ENCODE data around the gene ANP32A. TPM values are rescaled to one million over a fixed set of nuclear protein-coding genes. Genes with fewer than 3 reads are reported as not detected.

The ANP32A gene
- total RNA-seq, 1 experiment from 2014 or later, result 232 TPM

- Mint-ChIP-seq H3K27me3 (ENCODE audit: low read depth) (no peaks in the 10 kb centered on the region), H3K9me3 (no peaks in the 10 kb centered on the region), H3K27ac (peak overlapping the region; percentile 99), H3K36me3 (peaks cover 4% of the 10 kb centered on the region; the same call in 1 of the 2 replicates), H3K4me3 (no peak overlapping the region), H3K4me1 (peaks cover 85% of the 10 kb centered on the region)
- CTCF ChIA-PET, result interaction anchor here (1.5 to 2.0 kb wide), 2 partner anchors 12 to 235 kb away, joined by 4 to 12 read pairs; no protein-coding TSS in a partner anchor
- no peak for ATAC-seq
- POLR2A ChIA-PET, result interaction anchor here (1.0 to 2.8 kb wide), 2 partner anchors 11 to 22 kb away, joined by 4 to 41 read pairs; partner anchors contain the start of gene ANP32A
- DNase-seq (ENCODE audit: low spot score), result no peak
- no peak for TF ChIP-seq HMGA2 (CRISPR knock-in tag; IDR thresholded peaks at IDR 0.05)
- TF ChIP-seq ZNF138 (CRISPR knock-in tag; conservative IDR thresholded peaks at IDR 0.05), result no peak
- TF ChIP-seq NR3C1 (CRISPR knock-in tag; conservative IDR thresholded peaks at IDR 0.05; ENCODE audit: low read depth), result no peak
- no peak for TF ChIP-seq ZNF671 (CRISPR knock-in tag; IDR thresholded peaks at IDR 0.05)
- no peak for TF ChIP-seq ATF1 (CRISPR knock-in tag; IDR thresholded peaks at IDR 0.05)
- TF ChIP-seq SP1 (CRISPR knock-in tag; conservative IDR thresholded peaks at IDR 0.05), result no peak
- no peak for TF ChIP-seq CDX4 (CRISPR knock-in tag; IDR thresholded peaks at IDR 0.05; ENCODE audit: borderline replicate concordance)
- no peak for TF ChIP-seq OVOL2 (CRISPR knock-in tag; IDR thresholded peaks at IDR 0.05; ENCODE audit: borderline replicate concordance)
- TF ChIP-seq NR1H2 (CRISPR knock-in tag; IDR thresholded peaks at IDR 0.05), result no peak
- no peak for TF ChIP-seq KAT7 (CRISPR knock-in tag; IDR thresholded peaks at IDR 0.05; ENCODE audit: borderline replicate concordance)
- no peak for TF ChIP-seq TEAD1 (CRISPR knock-in tag; IDR thresholded peaks at IDR 0.05)
- no peak for TF ChIP-seq ZNF219 (CRISPR knock-in tag; IDR thresholded peaks at IDR 0.05; ENCODE audit: borderline replicate concordance)
- no peak for TF ChIP-seq ZSCAN18 (CRISPR knock-in tag; IDR thresholded peaks at IDR 0.05)
- TF ChIP-seq USF2 (CRISPR knock-in tag; IDR thresholded peaks at IDR 0.05), result no peak
- TF ChIP-seq PRRX2 (CRISPR knock-in tag; IDR thresholded peaks at IDR 0.05), result no peak
These were observed 24.1 kb downstream of the ANP32A start for GRCh38 chr15:68796576-68796975.

GRCh38 chr15:68795298-68795848, 25.3 kb downstream of the ANP32A start:
- ChIA-PET POLR2A (interaction anchor here (0.7 to 2.8 kb wide), 5 partner anchors 12 to 69 kb away, joined by 3 to 41 read pairs (median 5); partner anchors contain the start of gene ANP32A), CTCF (interaction anchor here (1.1 to 5.6 kb wide), 15 partner anchors 9 to 257 kb away, joined by 3 to 36 read pairs (median 4); partner anchors contain the start of gene ANP32A)

More at GRCh38 chr15:68795298-68795848, 25.3 kb downstream of the ANP32A start:
- Mint-ChIP-seq H3K27me3 (ENCODE audit: low read depth) (no peaks in the 10 kb centered on the region), H3K4me3 (peak overlapping the region; percentile 40), H3K4me1 (peaks cover 90% of the 10 kb centered on the region), H3K9me3 (no peaks in the 10 kb centered on the region), H3K36me3 (peaks cover 4% of the 10 kb centered on the region; the same call in 1 of the 2 replicates), H3K27ac (peak overlapping the region; percentile 99)
- TF ChIP-seq USF2 (CRISPR knock-in tag; IDR thresholded peaks at IDR 0.05), result peak; percentile 48; the same call in 1 of the 2 replicates
- TF ChIP-seq RELA (CRISPR knock-in tag; IDR thresholded peaks at IDR 0.05; ENCODE audit: borderline replicate concordance), result no peak
- TF ChIP-seq ZBTB21 (CRISPR knock-in tag; IDR thresholded peaks at IDR 0.05; ENCODE audit: borderline replicate concordance), result peak; percentile 37; the same call in 1 of the 2 replicates
- TF ChIP-seq PRRX2 (CRISPR knock-in tag; IDR thresholded peaks at IDR 0.05), result no peak
- peak; percentile 52; the same call in 1 of the 2 replicates for TF ChIP-seq FOXK1 (CRISPR knock-in tag; IDR thresholded peaks at IDR 0.05)
- peak; percentile 30; the same call in 1 of the 2 replicates for TF ChIP-seq MAX (CRISPR knock-in tag; IDR thresholded peaks at IDR 0.05)
- TF ChIP-seq CBFB (CRISPR knock-in tag; IDR thresholded peaks at IDR 0.05; ENCODE audit: low read depth), result no peak
- no peak for TF ChIP-seq E2F4 (CRISPR knock-in tag; IDR thresholded peaks at IDR 0.05; ENCODE audit: borderline replicate concordance, low read depth)
- TF ChIP-seq FOXP4 (CRISPR knock-in tag; IDR thresholded peaks at IDR 0.05), result no peak
- 0 out of 2 replicates have a peak, but pooled peaks have one; percentile 23 for TF ChIP-seq CREM (CRISPR knock-in tag; IDR thresholded peaks at IDR 0.05)
- no peak for TF ChIP-seq STAT6 (CRISPR knock-in tag; conservative IDR thresholded peaks at IDR 0.05; ENCODE audit: low read depth)
- TF ChIP-seq TEAD4 (CRISPR knock-in tag; IDR thresholded peaks at IDR 0.05), result no peak
- ATAC-seq (peak; percentile 95), DNase-seq (ENCODE audit: low spot score) (peak; percentile 91)
